NCI-H1092 treated with DMSO at 0.1 percent for 48 hours (cell line): Measurements from ENCODE around the gene ELL.

Experiments
- DNase-seq: peaks from one replicate; lab custom pipeline; 2025; lab: John Stamatoyannopoulos, UW

Gene ELL

GRCh38 chr19:18396471-18397241 is 125.2 kb downstream of the ELL start:
- no peak for DNase-seq

GRCh38 chr19:18393836-18394235 is 128.0 kb downstream of the ELL start:
- DNase-seq = no peak

- no peak for DNase-seq
These were observed 128.9 kb downstream of the ELL start for GRCh38 chr19:18392926-18393325.
